A673 (cell line): ENCODE data around the gene METTL24.

ENCODE experiments used
- EZH2 ChIP-seq: fragments of 200-600 bp; sonication (generic); IDR thresholded peaks from 2 replicates; pipeline ENCODE4 v1.6.1; 2017; ENCODE audit warnings: borderline replicate concordance, low read depth, mild to moderate bottlenecking, mixed read lengths, antibody characterized with exemption, low read length; ENCODE audit not compliant: poor library complexity, severe bottlenecking
- TF ChIP-seq, protein P1 (sequence below): fragments of 300-800, 200-600 bp; sonication (generic); conservative IDR thresholded peaks from 2 replicates; pipeline ENCODE4 v1.5.1; 2017; ENCODE audit warnings: low read depth, mild to moderate bottlenecking, antibody characterized with exemption, low read length, moderate library complexity, mixed read lengths

GRCh38 chr6:110395221-110395620 lies 37.1 kb upstream of the METTL24 start:
- TF ChIP-seq, protein P1, sequence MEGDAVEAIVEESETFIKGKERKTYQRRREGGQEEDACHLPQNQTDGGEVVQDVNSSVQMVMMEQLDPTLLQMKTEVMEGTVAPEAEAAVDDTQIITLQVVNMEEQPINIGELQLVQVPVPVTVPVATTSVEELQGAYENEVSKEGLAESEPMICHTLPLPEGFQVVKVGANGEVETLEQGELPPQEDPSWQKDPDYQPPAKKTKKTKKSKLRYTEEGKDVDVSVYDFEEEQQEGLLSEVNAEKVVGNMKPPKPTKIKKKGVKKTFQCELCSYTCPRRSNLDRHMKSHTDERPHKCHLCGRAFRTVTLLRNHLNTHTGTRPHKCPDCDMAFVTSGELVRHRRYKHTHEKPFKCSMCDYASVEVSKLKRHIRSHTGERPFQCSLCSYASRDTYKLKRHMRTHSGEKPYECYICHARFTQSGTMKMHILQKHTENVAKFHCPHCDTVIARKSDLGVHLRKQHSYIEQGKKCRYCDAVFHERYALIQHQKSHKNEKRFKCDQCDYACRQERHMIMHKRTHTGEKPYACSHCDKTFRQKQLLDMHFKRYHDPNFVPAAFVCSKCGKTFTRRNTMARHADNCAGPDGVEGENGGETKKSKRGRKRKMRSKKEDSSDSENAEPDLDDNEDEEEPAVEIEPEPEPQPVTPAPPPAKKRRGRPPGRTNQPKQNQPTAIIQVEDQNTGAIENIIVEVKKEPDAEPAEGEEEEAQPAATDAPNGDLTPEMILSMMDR, result no peak
- TF ChIP-seq EZH2, result no peak
